ENCODE results near the gene CABLES2. TPM values are rescaled to one million over a fixed set of nuclear protein-coding genes. Genes with fewer than 3 reads are reported as not detected.
A peak's percentile ranks its signal among the peaks of the same experiment; 100 is the strongest.

The CABLES2 gene
- total RNA-seq, 4 donors from 2014 or later: 7.2 to 33.8 (median 11.1) TPM

GRCh38 chr20:62345681-62346370 is 61.3 kb downstream of the CABLES2 start:
- no peaks in the 10 kb centered on the region for H3K4me1 ChIP-seq
- DNase-seq: no peak
- no peaks in the 10 kb centered on the region for H3K9me3 ChIP-seq
- H3K27ac ChIP-seq: no peak overlapping the region
- no peak overlapping the region for H3K4me3 ChIP-seq
- H3K36me3 ChIP-seq: peaks cover 0 to 10% (median 0%) of the 10 kb centered on the region in 3 donors
- H3K27me3 ChIP-seq: no peaks in the 10 kb centered on the region
- no peak for TF ChIP-seq CTCF (IDR thresholded peaks at IDR 0.05)
- no peak for TF ChIP-seq POLR2A (IDR thresholded peaks at IDR 0.05)

- no peak overlapping the region for H3K4me3 ChIP-seq
- H3K36me3 ChIP-seq: no peaks in the 10 kb centered on the region
- peak overlapping the region in 1 of 4 donors; percentile 1 for H3K27ac ChIP-seq
- H3K9me3 ChIP-seq: no peaks in the 10 kb centered on the region
- no peaks in the 10 kb centered on the region for H3K27me3 ChIP-seq
- H3K4me1 ChIP-seq: no peaks in the 10 kb centered on the region
- TF ChIP-seq CTCF (IDR thresholded peaks at IDR 0.05): no peak
- TF ChIP-seq POLR2A (IDR thresholded peaks at IDR 0.05): no peak
- DNase-seq: peak in 1 of 3 donors; percentile 39
Measured at GRCh38 chr20:62344782-62345181, 62.3 kb downstream of the CABLES2 start.

- TF ChIP-seq POLR2A (IDR thresholded peaks at IDR 0.05): no peak
- TF ChIP-seq CTCF (IDR thresholded peaks at IDR 0.05): no peak
- DNase-seq: no peak
- Histone ChIP-seq H3K9me3 (no peaks in the 10 kb centered on the region), H3K4me1 (no peaks in the 10 kb centered on the region), H3K27ac (peak overlapping the region in 1 of 4 donors; percentile 56), H3K27me3 (no peaks in the 10 kb centered on the region), H3K4me3 (no peak overlapping the region), H3K36me3 (no peaks in the 10 kb centered on the region)
Measured at GRCh38 chr20:62344092-62344491, 63.0 kb downstream of the CABLES2 start.

- peaks cover 0 to 5% (median 0%) of the 10 kb centered on the region in 3 donors for H3K36me3 ChIP-seq
- TF ChIP-seq CTCF (IDR thresholded peaks at IDR 0.05) (no peak), POLR2A (IDR thresholded peaks at IDR 0.05) (no peak)
- peak overlapping the region in 1 of 4 donors; percentile 56 for H3K27ac ChIP-seq
- peaks cover 0 to 4% (median 0%) of the 10 kb centered on the region in 4 donors for H3K4me1 ChIP-seq
- DNase-seq: no peak
- no peaks in the 10 kb centered on the region for H3K9me3 ChIP-seq
- H3K27me3 ChIP-seq: no peaks in the 10 kb centered on the region
- no peak overlapping the region for H3K4me3 ChIP-seq
Measured at GRCh38 chr20:62342910-62343309, 64.2 kb downstream of the CABLES2 start.

GRCh38 chr20:62339647-62340062 is 67.4 kb downstream of the CABLES2 start:
- Histone ChIP-seq H3K4me1 (peaks cover 0 to 13% (median 2%) of the 10 kb centered on the region in 4 donors), H3K27ac (peak overlapping the region in 2 of 4 donors; percentile 75 to 85), H3K4me3 (peak overlapping the region in 2 of 4 donors; percentile 15 to 20), H3K27me3 (no peaks in the 10 kb centered on the region), H3K36me3 (peaks cover 0 to 21% (median 0%) of the 10 kb centered on the region in 3 donors), H3K9me3 (no peaks in the 10 kb centered on the region)
- no peak for TF ChIP-seq CTCF (IDR thresholded peaks at IDR 0.05)
- TF ChIP-seq POLR2A (IDR thresholded peaks at IDR 0.05): no peak
- DNase-seq: peak in 2 of 3 donors; percentile 81 to 83

Other genes starting within 250 kb of the CABLES2 start
- gene MTG2, start 224.3 kb downstream of the CABLES2 start, total RNA-seq: 10 to 100 TPM; 23.1 to 62.2 (median 31.6) TPM
- gene HRH3, start 187.0 kb downstream of the CABLES2 start, total RNA-seq: under 1 TPM in 1 of 4 donors, not detected in 3; 0.27 TPM
- 10 to 100 TPM; 52.8 to 86.7 (median 64.2) TPM for gene OSBPL2, start 168.8 kb downstream of the CABLES2 start, total RNA-seq
- 100 to 1,000 TPM in 2 of 4 donors, 10 to 100 TPM in 2; 90.8 to 136 (median 99.7) TPM for gene ADRM1, start 104.3 kb downstream of the CABLES2 start, total RNA-seq
- 100 to 1,000 TPM in 2 of 4 donors, 10 to 100 TPM in 2; 31.2 to 328 (median 87.3) TPM for gene LAMA5, start 40.0 kb downstream of the CABLES2 start, total RNA-seq
- 100 to 1,000 TPM; 507 to 769 (median 622) TPM for gene RPS21, start 20.2 kb downstream of the CABLES2 start, total RNA-seq
- gene RBBP8NL, start 20.3 kb upstream of the CABLES2 start, total RNA-seq: 10 to 100 TPM in 3 of 4 donors, 1 to 10 TPM in 1; 6.6 to 26.7 (median 13.4) TPM
- 10 to 100 TPM in 3 of 4 donors, 1 to 10 TPM in 1; 1.7 to 48.3 (median 39.5) TPM for gene GATA5, start 68.7 kb upstream of the CABLES2 start, total RNA-seq
- gene SLCO4A1, start 235.2 kb upstream of the CABLES2 start, total RNA-seq: 10 to 100 TPM in 3 of 4 donors, 1 to 10 TPM in 1; 6.7 to 42.9 (median 28.5) TPM